HFF-Myc (cell line): Measurements from ENCODE around the gene RASGRF1.

ENCODE experiments used
- DNase-seq: peaks from one replicate; pipeline ENCODE4 v3.0.0-alpha.2; 2011; ENCODE audit warnings: low read depth; ENCODE audit errors: extremely low read depth
- H3K4me3 ChIP-seq: replicated peaks from 2 replicates; pipeline ENCODE4 v1.5.1; 2011; ENCODE audit warnings: low read depth, mild to moderate bottlenecking, control low read depth, low read length
- TF ChIP-seq, protein P1 (sequence below): IDR thresholded peaks from 2 replicates; pipeline ENCODE4 v1.5.1; 2012; ENCODE audit warnings: mild to moderate bottlenecking, low read depth, low read length, control low read depth; ENCODE audit errors: missing control alignments

The RASGRF1 gene

DNA sequence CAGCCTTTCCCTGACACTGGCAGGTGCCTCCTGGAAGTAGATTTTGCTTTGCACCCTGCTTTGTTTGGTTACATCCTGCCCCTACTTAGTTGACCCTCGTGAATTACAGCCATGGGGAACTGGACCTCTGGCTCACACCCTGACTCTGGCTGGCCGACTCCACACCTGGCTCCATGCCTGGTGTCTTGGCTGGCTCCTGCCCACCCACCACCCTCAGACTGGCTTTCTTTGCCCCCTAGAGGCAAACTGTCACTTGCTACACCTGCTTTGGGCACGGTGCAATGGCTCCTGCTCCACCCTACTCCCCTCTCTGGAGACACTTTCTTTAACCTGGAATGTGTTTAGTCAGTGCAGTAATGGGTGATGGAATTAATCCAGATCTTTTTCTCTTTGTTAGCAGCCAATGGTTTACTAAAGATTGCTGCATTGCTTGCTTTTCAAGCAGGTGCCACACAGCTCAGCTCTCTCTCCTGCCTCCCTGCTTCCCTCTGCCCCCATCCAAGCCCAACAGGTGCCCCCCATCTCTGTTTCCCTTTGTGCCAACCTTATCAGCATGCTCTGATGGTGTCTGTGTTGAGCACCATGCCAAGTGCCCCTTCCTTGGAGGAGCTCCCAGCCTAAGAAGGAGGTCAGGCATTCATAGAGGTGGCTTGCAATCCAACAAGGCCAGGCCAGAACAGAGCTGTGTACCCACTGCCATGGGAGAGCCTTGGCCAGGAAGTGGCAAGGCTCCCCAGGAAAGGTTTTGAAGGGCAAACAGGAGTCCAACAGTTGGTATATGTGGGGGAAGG, 38.4 kb downstream of the RASGRF1 start:
- no peak overlapping the region for H3K4me3 ChIP-seq
- DNase-seq = no peak
- TF ChIP-seq, protein P1, sequence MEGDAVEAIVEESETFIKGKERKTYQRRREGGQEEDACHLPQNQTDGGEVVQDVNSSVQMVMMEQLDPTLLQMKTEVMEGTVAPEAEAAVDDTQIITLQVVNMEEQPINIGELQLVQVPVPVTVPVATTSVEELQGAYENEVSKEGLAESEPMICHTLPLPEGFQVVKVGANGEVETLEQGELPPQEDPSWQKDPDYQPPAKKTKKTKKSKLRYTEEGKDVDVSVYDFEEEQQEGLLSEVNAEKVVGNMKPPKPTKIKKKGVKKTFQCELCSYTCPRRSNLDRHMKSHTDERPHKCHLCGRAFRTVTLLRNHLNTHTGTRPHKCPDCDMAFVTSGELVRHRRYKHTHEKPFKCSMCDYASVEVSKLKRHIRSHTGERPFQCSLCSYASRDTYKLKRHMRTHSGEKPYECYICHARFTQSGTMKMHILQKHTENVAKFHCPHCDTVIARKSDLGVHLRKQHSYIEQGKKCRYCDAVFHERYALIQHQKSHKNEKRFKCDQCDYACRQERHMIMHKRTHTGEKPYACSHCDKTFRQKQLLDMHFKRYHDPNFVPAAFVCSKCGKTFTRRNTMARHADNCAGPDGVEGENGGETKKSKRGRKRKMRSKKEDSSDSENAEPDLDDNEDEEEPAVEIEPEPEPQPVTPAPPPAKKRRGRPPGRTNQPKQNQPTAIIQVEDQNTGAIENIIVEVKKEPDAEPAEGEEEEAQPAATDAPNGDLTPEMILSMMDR = no peak

DNA sequence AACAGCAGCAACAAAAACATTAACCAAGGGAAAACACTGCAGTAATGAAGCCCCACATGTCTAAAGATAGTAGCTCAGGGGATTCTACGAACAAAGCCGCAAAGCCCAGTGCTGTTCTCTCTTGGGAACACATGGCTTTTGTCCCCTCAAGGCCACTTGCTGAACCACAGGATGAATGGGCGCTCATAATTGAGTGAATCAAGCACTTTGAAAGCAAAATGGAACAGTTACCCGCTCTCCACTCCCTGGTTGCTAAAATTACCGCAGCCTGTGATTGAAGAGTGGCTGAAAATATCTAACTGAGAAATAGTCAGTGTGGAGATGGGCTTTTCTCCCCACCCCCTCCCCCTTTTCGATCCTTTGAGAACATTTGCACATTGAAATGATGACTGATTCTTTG, 39.6 kb downstream of the RASGRF1 start:
- no peak overlapping the region for H3K4me3 ChIP-seq
- DNase-seq = no peak
- TF ChIP-seq, protein P1 = no peak

DNA sequence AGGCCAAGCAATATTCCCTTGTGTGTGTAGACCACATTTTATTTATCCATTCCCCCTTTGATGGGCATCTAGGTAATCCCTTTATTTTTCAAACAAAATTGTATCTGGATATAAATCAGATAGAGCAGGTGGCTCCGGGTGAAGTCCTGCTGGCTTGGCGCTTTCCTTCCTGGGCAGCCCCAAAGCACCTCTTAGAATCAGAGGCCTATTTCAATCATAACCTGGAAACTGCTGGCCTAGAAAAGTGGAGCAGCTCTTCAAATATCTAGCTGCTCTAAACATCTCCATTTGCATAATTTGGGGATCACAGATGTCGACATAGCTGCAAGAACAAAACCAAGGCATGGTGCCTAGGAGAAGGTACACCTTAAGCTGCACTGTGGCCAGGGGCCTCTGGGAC, 40.2 kb downstream of the RASGRF1 start:
- TF ChIP-seq, protein P1 = no peak
- no peak for DNase-seq
- no peak overlapping the region for H3K4me3 ChIP-seq

DNA sequence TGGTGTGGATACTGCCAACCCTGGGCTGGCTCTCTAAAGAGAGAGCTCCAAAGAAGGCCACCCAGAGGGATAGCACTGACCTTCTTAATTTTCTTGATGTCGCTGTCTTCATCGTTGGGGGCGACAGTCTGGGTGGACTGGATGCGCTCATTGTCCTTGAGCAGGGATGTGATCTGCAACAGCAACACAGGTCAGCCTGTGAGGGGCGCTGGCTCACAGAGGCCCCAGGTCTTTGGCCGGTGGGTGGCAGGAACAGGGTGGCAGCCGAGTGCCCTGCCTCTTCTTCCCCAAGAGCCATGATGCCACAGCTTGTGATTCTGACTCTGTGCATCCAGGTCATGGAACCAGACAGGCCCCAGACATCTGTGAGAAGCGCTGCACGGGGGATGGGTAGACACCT, 41.2 kb downstream of the RASGRF1 start:
- DNase-seq = no peak
- H3K4me3 ChIP-seq = no peak overlapping the region
- TF ChIP-seq, protein P1 = no peak

DNA sequence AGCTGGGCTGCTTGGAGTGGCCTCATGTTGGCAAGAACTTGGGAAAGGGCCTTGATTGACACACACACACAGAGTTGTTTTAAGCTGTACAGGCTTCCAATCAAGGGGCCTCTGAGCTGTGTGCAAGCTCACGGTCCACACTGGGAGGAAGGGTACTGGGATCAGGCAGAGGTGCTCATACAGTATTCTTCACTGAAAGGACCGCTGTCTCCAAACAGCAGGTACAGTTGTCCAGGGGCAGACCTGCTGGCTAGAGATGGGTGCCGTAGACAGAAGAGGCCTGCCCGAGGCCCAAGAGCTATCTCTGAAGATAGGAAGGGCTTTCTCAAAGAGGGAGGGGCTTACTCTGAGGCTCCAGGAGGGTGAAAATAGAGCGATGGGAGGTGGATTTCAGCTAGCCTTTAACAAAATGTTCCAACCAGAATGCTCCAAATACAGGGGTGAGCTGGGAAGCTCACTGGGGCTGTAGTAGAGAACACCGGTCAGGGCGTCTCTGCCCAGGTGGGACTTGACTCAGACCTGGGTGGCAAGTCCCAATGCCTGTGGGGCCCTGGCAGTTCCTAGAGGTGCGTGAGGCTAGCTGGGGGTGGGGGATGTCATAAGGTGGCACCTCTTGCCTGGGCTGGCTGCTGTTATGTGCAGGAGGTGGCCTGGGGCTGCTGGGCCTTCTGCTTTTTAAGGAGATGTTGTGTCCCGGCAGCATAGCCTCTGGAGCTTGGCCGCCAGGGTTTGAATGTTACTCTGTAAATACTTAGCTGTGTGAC, 42.7 kb downstream of the RASGRF1 start:
- TF ChIP-seq, protein P1 = no peak
- no peak overlapping the region for H3K4me3 ChIP-seq
- DNase-seq = no peak

DNA sequence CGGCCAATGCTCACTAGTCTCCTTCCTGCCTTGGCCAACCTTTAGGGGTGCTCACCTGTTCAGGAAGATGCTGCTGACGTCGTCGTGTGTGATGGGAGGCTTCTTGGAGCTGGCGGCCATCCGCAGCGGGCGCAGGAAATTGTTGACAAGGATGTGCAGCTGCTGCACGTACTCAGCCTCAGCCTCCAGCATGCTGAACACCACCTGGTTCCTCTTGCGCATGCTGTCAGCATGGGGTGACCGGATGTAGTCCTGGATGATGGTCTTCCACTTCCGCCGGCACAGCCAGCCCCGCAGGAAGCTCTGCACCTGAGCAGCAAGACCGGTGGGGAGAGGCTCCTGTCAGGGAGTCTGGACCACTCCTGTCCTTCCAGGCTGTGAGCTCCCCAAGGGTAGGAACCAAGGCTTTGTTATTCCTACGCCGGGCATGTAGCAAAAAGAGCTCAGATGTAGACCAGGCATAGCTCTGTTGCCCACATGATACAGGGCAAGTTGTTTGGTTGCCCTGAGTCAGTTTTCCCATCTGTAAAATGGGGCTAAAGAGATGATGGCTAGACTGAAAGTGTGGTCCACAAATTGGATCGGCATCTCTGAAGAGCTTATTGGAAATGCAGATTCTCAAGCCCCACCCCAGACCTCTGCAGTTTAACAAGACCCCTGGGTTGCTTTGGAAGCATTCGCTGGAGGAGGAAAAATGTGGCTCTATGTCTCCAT, 43.7 kb downstream of the RASGRF1 start:
- TF ChIP-seq, protein P1 = no peak
- no peak overlapping the region for H3K4me3 ChIP-seq
- DNase-seq = no peak
